ENCODE results near the gene PCDHA9.

Gene PCDHA9

DNA sequence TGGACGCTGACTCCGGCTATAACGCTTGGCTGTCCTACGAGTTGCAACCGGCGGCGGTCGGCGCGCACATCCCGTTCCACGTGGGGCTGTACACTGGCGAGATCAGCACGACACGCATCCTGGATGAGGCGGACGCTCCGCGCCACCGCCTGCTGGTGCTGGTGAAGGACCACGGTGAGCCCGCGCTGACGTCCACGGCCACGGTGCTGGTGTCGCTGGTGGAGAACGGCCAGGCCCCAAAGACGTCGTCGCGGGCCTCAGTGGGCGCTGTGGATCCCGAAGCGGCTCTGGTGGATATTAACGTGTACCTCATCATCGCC, 29.0 kb downstream of the PCDHA9 start:
- DNase-seq = no peak

DNA sequence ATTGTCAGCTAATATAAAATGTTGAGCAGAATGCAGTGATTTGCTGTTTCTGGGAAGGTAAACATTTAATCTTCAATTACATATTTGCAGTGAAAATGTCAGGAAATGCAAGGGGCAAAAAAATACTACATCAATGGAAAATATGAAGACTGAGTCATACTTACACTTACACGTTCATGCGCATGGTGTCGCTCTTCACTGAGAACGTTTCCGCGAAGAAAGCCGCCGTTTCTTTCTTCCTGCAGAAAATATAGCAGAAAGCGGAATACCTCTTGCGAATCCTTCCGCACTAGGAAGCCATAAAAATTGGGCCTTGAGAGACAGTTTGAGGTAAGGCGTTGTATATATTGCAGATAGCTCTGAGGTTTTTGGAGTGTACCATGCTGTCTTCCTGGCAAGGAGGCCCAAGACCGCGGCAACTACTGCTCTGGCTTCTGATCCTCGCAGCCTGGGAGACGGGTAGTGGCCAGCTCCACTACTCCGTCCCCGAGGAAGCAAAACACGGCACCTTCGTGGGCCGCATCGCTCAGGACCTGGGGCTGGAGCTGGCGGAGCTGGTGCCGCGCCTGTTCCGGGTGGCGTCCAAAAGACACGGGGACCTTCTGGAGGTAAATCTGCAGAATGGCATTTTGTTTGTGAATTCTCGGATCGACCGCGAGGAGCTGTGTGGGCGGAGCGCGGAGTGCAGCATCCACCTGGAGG, 33.9 kb downstream of the PCDHA9 start, which contains the start of gene PCDHA13:
PCDHA13 (plus strand) TSS at position 236 of the 702 bp plus-strand sequence; CDS start at position 381, 145 bp downstream.
- DNase-seq = no peak

DNA sequence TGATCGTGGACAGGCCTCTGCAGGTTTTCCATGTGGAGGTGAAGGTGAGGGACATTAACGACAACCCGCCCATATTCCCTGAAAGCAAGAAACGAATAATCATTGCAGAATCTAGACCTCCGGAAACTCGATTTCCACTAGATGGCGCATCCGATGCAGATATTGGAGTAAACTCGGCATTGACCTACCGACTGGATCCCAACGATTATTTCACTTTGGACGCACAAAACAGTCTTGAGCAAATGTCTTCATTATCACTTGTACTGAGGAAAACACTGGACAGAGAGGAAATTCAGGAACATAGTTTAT, 34.4 kb downstream of the PCDHA9 start:
- DNase-seq = no peak

DNA sequence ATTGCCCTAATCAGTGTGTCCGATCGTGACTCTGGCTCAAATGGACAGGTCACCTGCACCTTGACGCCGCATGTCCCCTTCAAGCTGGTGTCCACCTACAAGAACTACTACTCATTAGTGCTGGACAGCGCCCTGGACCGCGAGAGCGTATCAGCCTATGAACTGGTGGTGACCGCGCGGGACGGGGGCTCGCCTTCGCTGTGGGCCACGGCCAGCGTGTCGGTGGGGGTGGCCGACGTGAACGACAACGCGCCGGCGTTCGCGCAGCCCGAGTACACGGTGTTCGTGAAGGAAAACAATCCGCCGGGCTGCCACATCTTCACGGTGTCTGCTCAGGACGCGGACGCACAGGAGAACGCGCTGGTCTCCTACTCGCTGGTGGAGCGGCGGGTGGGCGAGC, 35.2 kb downstream of the PCDHA9 start:
- no peak for DNase-seq

DNA sequence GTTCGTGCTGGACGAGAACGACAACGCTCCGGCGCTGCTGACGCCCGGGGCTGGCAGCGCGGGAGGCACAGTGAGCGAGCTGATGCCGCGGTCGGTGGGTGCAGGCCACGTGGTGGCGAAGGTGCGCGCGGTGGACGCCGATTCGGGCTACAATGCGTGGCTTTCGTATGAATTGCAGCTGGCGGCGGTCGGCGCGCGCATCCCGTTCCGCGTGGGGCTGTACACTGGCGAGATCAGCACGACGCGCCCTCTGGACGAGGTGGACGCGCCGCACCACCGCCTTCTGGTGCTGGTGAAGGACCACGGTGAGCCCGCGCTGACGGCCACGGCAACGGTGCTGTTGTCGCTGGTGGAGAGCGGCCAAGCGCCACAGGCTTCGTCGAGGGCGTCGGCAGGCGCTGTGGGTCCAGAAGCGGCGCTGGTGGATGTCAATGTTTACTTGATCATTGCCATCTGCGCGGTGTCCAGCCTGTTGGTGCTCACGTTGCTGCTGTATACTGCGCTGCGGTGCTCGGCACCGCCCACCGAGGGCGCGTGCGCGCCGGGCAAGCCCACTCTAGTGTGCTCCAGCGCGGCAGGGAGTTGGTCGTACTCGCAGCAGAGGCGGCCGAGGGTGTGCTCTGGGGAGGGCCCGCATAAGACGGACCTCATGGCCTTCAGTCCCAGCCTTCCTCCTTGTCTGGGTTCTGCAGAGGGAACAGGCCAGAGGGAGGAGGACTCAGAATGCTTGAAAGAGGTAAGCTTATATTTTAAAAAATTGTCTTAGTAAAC, 35.9 kb downstream of the PCDHA9 start:
- no peak for DNase-seq

Data from activated gamma-delta T cell treated with Interleukin-2 at 50 U/mL for 16 hours (primary cell).